ENCODE results near the gene TRIM59.

The TRIM59 gene

DNA sequence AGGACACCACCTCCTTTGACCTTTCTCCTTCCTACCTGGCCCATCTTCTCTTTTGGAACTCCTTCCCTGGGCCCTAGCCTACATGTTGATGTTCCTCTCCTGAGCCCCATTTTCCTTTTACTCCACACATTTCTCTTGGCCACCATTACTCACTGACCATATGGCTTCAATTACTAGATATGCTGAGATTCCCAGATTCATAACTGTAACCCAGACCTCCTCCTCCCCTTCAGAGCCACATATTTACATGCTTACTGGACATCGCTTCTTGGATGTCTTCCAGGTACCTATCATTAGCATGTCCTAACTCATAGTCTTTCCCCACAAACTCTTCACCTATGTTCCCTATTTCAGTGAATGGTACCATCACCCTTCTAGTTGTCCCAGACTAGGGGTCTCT is 24.4 kb upstream of the TRIM59 start:
- H3K27ac ChIP-seq (ENCODE audit: insufficient read depth in 1 of 2, low read depth in 1 of 2, low read length in 2 of 2, poor library complexity in 1 of 2, severe bottlenecking in 2 of 2) = no peak overlapping the region
- H3K4me3 ChIP-seq (ENCODE audit: control insufficient read depth in 1 of 7, extremely low read depth in 1 of 7, insufficient read depth in 4 of 7, low read depth in 2 of 7, low read length in 6 of 7) = no peak overlapping the region
- H3K4me1 ChIP-seq (ENCODE audit: control extremely low read depth in 1 of 4, control insufficient read depth in 4 of 4, insufficient read depth in 4 of 4, low read length in 3 of 4) = peaks cover 0 to 8% (median 2%) of the 10 kb centered on the region in 4 experiments
- no peaks in the 10 kb centered on the region for H3K27me3 ChIP-seq (replicated peaks in 2 of 5; ENCODE audit: control insufficient read depth in 4 of 5, insufficient read depth in 5 of 5, low read length in 4 of 5)
- no peaks in the 10 kb centered on the region for H3K36me3 ChIP-seq (ENCODE audit: control insufficient read depth in 4 of 4, insufficient read depth in 4 of 4, low read length in 3 of 4)
- WGBS (ENCODE audit: insufficient coverage) = 100% methylated on average over 1 of the region's 1 CpG
- DNase-seq = no peak
- H3K9me3 ChIP-seq (ENCODE audit: control extremely low read depth in 1 of 5, control insufficient read depth in 4 of 5, insufficient read depth in 2 of 5, low read depth in 1 of 5, low read length in 4 of 5) = peaks cover 0 to 17% (median 13%) of the 10 kb centered on the region in 5 experiments
- ChIA-PET POLR2A (no interaction called here), CTCF (no interaction called here)

DNA sequence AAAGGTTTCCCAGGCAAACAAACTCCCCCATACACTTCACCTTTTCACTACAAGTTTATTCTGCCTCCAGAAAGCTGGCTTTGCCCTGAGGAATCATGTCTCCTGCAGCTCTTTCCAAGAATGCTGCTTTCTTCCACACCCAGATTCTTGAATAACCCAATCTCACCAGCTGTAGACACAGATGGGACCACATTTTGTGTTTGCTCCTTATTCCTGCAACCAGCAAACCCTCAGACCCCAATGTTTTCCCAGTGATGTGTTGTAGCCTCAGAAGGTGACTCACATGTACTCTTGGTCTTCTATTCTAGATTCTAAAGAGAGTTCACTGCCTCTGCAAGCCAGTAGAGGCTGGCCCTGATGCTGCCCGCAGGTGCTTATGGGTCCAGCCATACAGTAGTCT is 23.6 kb upstream of the TRIM59 start:
- H3K9me3 ChIP-seq (ENCODE audit: control extremely low read depth in 1 of 5, control insufficient read depth in 4 of 5, insufficient read depth in 2 of 5, low read depth in 1 of 5, low read length in 4 of 5) = peaks cover 0 to 17% (median 13%) of the 10 kb centered on the region in 5 experiments
- WGBS (ENCODE audit: insufficient coverage) = 29% methylated on average over 1 of the region's 1 CpG
- H3K4me3 ChIP-seq (ENCODE audit: control insufficient read depth in 1 of 7, extremely low read depth in 1 of 7, insufficient read depth in 4 of 7, low read depth in 2 of 7, low read length in 6 of 7) = no peak overlapping the region
- no peaks in the 10 kb centered on the region for H3K27me3 ChIP-seq (replicated peaks in 2 of 5; ENCODE audit: control insufficient read depth in 4 of 5, insufficient read depth in 5 of 5, low read length in 4 of 5)
- DNase-seq = no peak
- ChIA-PET POLR2A (no interaction called here), CTCF (interaction anchor here (0.8 to 1.3 kb wide), 2 partner anchors 18 to 23 kb away, joined by 3 to 4 read pairs; no protein-coding TSS in a partner anchor)
- H3K27ac ChIP-seq (ENCODE audit: insufficient read depth in 1 of 2, low read depth in 1 of 2, low read length in 2 of 2, poor library complexity in 1 of 2, severe bottlenecking in 2 of 2) = no peak overlapping the region
- peaks cover 0 to 8% (median 2%) of the 10 kb centered on the region in 4 experiments for H3K4me1 ChIP-seq (ENCODE audit: control extremely low read depth in 1 of 4, control insufficient read depth in 4 of 4, insufficient read depth in 4 of 4, low read length in 3 of 4)
- no peaks in the 10 kb centered on the region for H3K36me3 ChIP-seq (ENCODE audit: control insufficient read depth in 4 of 4, insufficient read depth in 4 of 4, low read length in 3 of 4)

DNA sequence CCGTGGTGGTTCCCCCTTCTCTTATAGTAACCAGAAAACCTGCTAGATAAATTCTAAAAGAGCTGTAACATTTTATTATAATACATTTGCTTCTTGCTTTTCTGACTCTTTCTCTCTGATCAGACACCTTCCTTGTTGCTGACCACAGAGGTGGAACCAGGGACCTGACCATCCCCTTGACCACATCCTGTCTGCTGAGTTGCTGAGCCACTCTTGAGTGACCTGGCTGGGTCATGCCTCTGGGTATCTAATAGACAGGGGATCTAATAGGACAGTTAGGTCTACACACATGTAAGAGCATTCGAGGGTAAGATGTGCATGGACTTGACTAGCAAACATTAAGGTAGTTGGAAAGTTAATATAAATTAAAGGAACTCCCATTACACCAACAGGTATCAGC is 22.8 kb upstream of the TRIM59 start:
- ChIA-PET POLR2A (no interaction called here), CTCF (interaction anchor here (0.8 to 1.3 kb wide), 3 partner anchors 13 to 22 kb away, joined by 3 to 4 read pairs (median 3); no protein-coding TSS in a partner anchor)
- no peak for DNase-seq
- H3K27me3 ChIP-seq (replicated peaks in 2 of 5; ENCODE audit: control insufficient read depth in 4 of 5, insufficient read depth in 5 of 5, low read length in 4 of 5) = no peaks in the 10 kb centered on the region
- WGBS (ENCODE audit: insufficient coverage) = no CpG with 5 or more reads among the region's 2 CpGs
- H3K27ac ChIP-seq (ENCODE audit: insufficient read depth in 1 of 2, low read depth in 1 of 2, low read length in 2 of 2, poor library complexity in 1 of 2, severe bottlenecking in 2 of 2) = no peak overlapping the region
- H3K4me3 ChIP-seq (ENCODE audit: control insufficient read depth in 1 of 7, extremely low read depth in 1 of 7, insufficient read depth in 4 of 7, low read depth in 2 of 7, low read length in 6 of 7) = no peak overlapping the region
- H3K4me1 ChIP-seq (ENCODE audit: control extremely low read depth in 1 of 4, control insufficient read depth in 4 of 4, insufficient read depth in 4 of 4, low read length in 3 of 4) = peaks cover 0 to 5% (median 1%) of the 10 kb centered on the region in 4 experiments
- H3K9me3 ChIP-seq (ENCODE audit: control extremely low read depth in 1 of 5, control insufficient read depth in 4 of 5, insufficient read depth in 2 of 5, low read depth in 1 of 5, low read length in 4 of 5) = peaks cover 0 to 17% (median 13%) of the 10 kb centered on the region in 5 experiments
- H3K36me3 ChIP-seq (ENCODE audit: control insufficient read depth in 4 of 4, insufficient read depth in 4 of 4, low read length in 3 of 4) = no peaks in the 10 kb centered on the region

GRCh38 chr3:160471892-160472291 is 22.3 kb upstream of the TRIM59 start:
- Histone ChIP-seq H3K27me3 (replicated peaks in 2 of 5; ENCODE audit: control insufficient read depth in 4 of 5, insufficient read depth in 5 of 5, low read length in 4 of 5) (no peaks in the 10 kb centered on the region), H3K27ac (ENCODE audit: insufficient read depth in 1 of 2, low read depth in 1 of 2, low read length in 2 of 2, poor library complexity in 1 of 2, severe bottlenecking in 2 of 2) (no peak overlapping the region), H3K9me3 (ENCODE audit: control extremely low read depth in 1 of 5, control insufficient read depth in 4 of 5, insufficient read depth in 2 of 5, low read depth in 1 of 5, low read length in 4 of 5) (peaks cover 0 to 17% (median 13%) of the 10 kb centered on the region in 5 experiments), H3K36me3 (ENCODE audit: control insufficient read depth in 4 of 4, insufficient read depth in 4 of 4, low read length in 3 of 4) (no peaks in the 10 kb centered on the region), H3K4me1 (ENCODE audit: control extremely low read depth in 1 of 4, control insufficient read depth in 4 of 4, insufficient read depth in 4 of 4, low read length in 3 of 4) (peaks cover 0 to 5% (median 0%) of the 10 kb centered on the region in 4 experiments), H3K4me3 (ENCODE audit: control insufficient read depth in 1 of 7, extremely low read depth in 1 of 7, insufficient read depth in 4 of 7, low read depth in 2 of 7, low read length in 6 of 7) (no peak overlapping the region)
- POLR2A ChIA-PET = no interaction called here
- whole genome bisulfite sequencing (ENCODE audit: insufficient coverage) = 100% methylated on average over 1 of the region's 2 CpGs
- no peak for DNase-seq
- CTCF ChIA-PET = interaction anchor here (1.1 to 1.3 kb wide), 2 partner anchors 13 to 22 kb away, joined by 3 to 4 read pairs; no protein-coding TSS in a partner anchor

GRCh38 chr3:160470181-160470580 is 20.6 kb upstream of the TRIM59 start:
- 98% methylated on average over 5 of the region's 5 CpGs for WGBS (ENCODE audit: insufficient coverage)
- Histone ChIP-seq H3K36me3 (ENCODE audit: control insufficient read depth in 4 of 4, insufficient read depth in 4 of 4, low read length in 3 of 4) (no peaks in the 10 kb centered on the region), H3K4me1 (ENCODE audit: control extremely low read depth in 1 of 4, control insufficient read depth in 4 of 4, insufficient read depth in 4 of 4, low read length in 3 of 4) (peaks cover 0 to 5% (median 0%) of the 10 kb centered on the region in 4 experiments), H3K9me3 (ENCODE audit: control extremely low read depth in 1 of 5, control insufficient read depth in 4 of 5, insufficient read depth in 2 of 5, low read depth in 1 of 5, low read length in 4 of 5) (peaks cover 0 to 17% (median 13%) of the 10 kb centered on the region in 5 experiments), H3K27me3 (replicated peaks in 2 of 5; ENCODE audit: control insufficient read depth in 4 of 5, insufficient read depth in 5 of 5, low read length in 4 of 5) (no peaks in the 10 kb centered on the region), H3K27ac (ENCODE audit: insufficient read depth in 1 of 2, low read depth in 1 of 2, low read length in 2 of 2, poor library complexity in 1 of 2, severe bottlenecking in 2 of 2) (no peak overlapping the region), H3K4me3 (ENCODE audit: control insufficient read depth in 1 of 7, extremely low read depth in 1 of 7, insufficient read depth in 4 of 7, low read depth in 2 of 7, low read length in 6 of 7) (no peak overlapping the region)
- POLR2A ChIA-PET = no interaction called here
- no peak for DNase-seq
- CTCF ChIA-PET = no interaction called here

DNA sequence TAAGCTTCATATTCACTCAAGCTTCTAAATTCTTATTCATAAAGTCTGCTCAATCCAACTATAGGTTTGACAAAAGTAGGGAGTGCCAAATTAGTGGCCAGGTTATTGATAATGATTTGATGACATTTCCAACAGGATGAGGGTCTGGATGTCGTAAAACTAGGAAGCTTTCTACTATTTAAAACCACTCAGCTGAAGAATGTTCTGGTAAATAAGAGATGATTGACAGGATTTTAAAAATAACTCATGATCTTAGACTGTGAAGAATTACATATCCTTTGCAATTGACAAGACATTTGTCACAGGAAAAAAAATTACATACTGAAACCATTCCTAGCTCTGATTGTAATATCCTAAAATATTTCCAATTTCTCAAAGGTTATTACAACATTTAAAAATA is 15.4 kb upstream of the TRIM59 start:
- ChIA-PET POLR2A (no interaction called here), CTCF (interaction anchor here (0.8 kb wide), 1 partner anchor 20 kb away, joined by 3 read pairs; no protein-coding TSS in a partner anchor)
- H3K9me3 ChIP-seq (ENCODE audit: control extremely low read depth in 1 of 5, control insufficient read depth in 4 of 5, insufficient read depth in 2 of 5, low read depth in 1 of 5, low read length in 4 of 5) = peaks cover 0 to 1% (median under 1%) of the 10 kb centered on the region in 5 experiments
- no peak for DNase-seq
- no peak overlapping the region for H3K4me3 ChIP-seq (ENCODE audit: control insufficient read depth in 1 of 7, extremely low read depth in 1 of 7, insufficient read depth in 4 of 7, low read depth in 2 of 7, low read length in 6 of 7)
- WGBS (ENCODE audit: insufficient coverage) = no CpG with 5 or more reads among the region's 1 CpG
- H3K27me3 ChIP-seq (replicated peaks in 2 of 5; ENCODE audit: control insufficient read depth in 4 of 5, insufficient read depth in 5 of 5, low read length in 4 of 5) = no peaks in the 10 kb centered on the region
- H3K27ac ChIP-seq (ENCODE audit: insufficient read depth in 1 of 2, low read depth in 1 of 2, low read length in 2 of 2, poor library complexity in 1 of 2, severe bottlenecking in 2 of 2) = no peak overlapping the region
- no peaks in the 10 kb centered on the region for H3K4me1 ChIP-seq (ENCODE audit: control extremely low read depth in 1 of 4, control insufficient read depth in 4 of 4, insufficient read depth in 4 of 4, low read length in 3 of 4)
- no peaks in the 10 kb centered on the region for H3K36me3 ChIP-seq (ENCODE audit: control insufficient read depth in 4 of 4, insufficient read depth in 4 of 4, low read length in 3 of 4)

GRCh38 chr3:160464321-160464720 is 14.7 kb upstream of the TRIM59 start:
- POLR2A ChIA-PET = no interaction called here
- Histone ChIP-seq H3K27ac (ENCODE audit: insufficient read depth in 1 of 2, low read depth in 1 of 2, low read length in 2 of 2, poor library complexity in 1 of 2, severe bottlenecking in 2 of 2) (no peak overlapping the region), H3K36me3 (ENCODE audit: control insufficient read depth in 4 of 4, insufficient read depth in 4 of 4, low read length in 3 of 4) (no peaks in the 10 kb centered on the region), H3K4me1 (ENCODE audit: control extremely low read depth in 1 of 4, control insufficient read depth in 4 of 4, insufficient read depth in 4 of 4, low read length in 3 of 4) (no peaks in the 10 kb centered on the region), H3K9me3 (ENCODE audit: control extremely low read depth in 1 of 5, control insufficient read depth in 4 of 5, insufficient read depth in 2 of 5, low read depth in 1 of 5, low read length in 4 of 5) (peaks cover 0 to 4% (median 0%) of the 10 kb centered on the region in 5 experiments), H3K27me3 (replicated peaks in 2 of 5; ENCODE audit: control insufficient read depth in 4 of 5, insufficient read depth in 5 of 5, low read length in 4 of 5) (no peaks in the 10 kb centered on the region), H3K4me3 (ENCODE audit: control insufficient read depth in 1 of 7, extremely low read depth in 1 of 7, insufficient read depth in 4 of 7, low read depth in 2 of 7, low read length in 6 of 7) (no peak overlapping the region)
- no peak for DNase-seq
- CTCF ChIA-PET = interaction anchor here (0.8 to 1.4 kb wide), 2 partner anchors 19 to 22 kb away, joined by 3 read pairs; no protein-coding TSS in a partner anchor
- 100% methylated on average over 1 of the region's 2 CpGs for WGBS (ENCODE audit: insufficient coverage)

Measured in common myeloid progenitor, CD34-positive (primary cell).